Ramos (cell line): Measurements from ENCODE around the gene ZNF777.
"Not testable (repeated sequence)": the region's sequence is repeated elsewhere in the genome, so short reads cannot be mapped to it uniquely, and the experiment has no call there.

Source experiments
- in situ Hi-C: fragments of 300-500 bp; cut with MboI; formaldehyde crosslinking; loops from one replicate; pipeline ENCODE4 v1.14.3; 2022; ENCODE audit warnings: low sequenced_read_pairs; ENCODE audit not compliant: unreplicated experiment

The ZNF777 gene

GRCh38 chr7:149460493-149461277, at the start of gene ZNF777:
Gene ZNF777, minus strand, starts transcription at chr7:149461062. Its CDS starts 5,040 bp downstream, at chr7:149456022.
- in situ Hi-C loops, result no loop called here

GRCh38 chr7:149510248-149510647, 49.4 kb upstream of the ZNF777 start:
- in situ Hi-C loops, result no loop called here

- in situ Hi-C loops, result no loop called here
These were observed 48.9 kb upstream of the ZNF777 start for GRCh38 chr7:149509774-149510173.

- in situ Hi-C loops, result no loop called here
These were observed 44.7 kb upstream of the ZNF777 start for GRCh38 chr7:149505551-149505950.

- in situ Hi-C loops, result no loop called here
These were observed 40.8 kb upstream of the ZNF777 start for GRCh38 chr7:149501651-149502050.

GRCh38 chr7:149500910-149501309, 40.0 kb upstream of the ZNF777 start:
- in situ Hi-C loops, result no loop called here

GRCh38 chr7:149500201-149500600, 39.3 kb upstream of the ZNF777 start:
- in situ Hi-C loops, result no loop called here

- in situ Hi-C loops, result no loop called here
These were observed 37.9 kb upstream of the ZNF777 start for GRCh38 chr7:149498811-149499210.

- in situ Hi-C loops, result no loop called here
These were observed 36.8 kb upstream of the ZNF777 start, which contains the start of gene ZNF746 for GRCh38 chr7:149497467-149498261. Gene ZNF746, minus strand, starts transcription at chr7:149497809. Its CDS starts 273 bp downstream, at chr7:149497536.

- in situ Hi-C loops, result no loop called here
These were observed 36.0 kb upstream of the ZNF777 start for GRCh38 chr7:149496642-149497391.

GRCh38 chr7:149495785-149496641, 35.2 kb upstream of the ZNF777 start:
- in situ Hi-C loops, result no loop called here

- in situ Hi-C loops, result no loop called here
These were observed 34.0 kb upstream of the ZNF777 start for GRCh38 chr7:149494738-149495368.

GRCh38 chr7:149493975-149494374, 33.1 kb upstream of the ZNF777 start:
- in situ Hi-C loops, result not testable (repeated sequence)

GRCh38 chr7:149493366-149493765, 32.5 kb upstream of the ZNF777 start:
- in situ Hi-C loops, result no loop called here

GRCh38 chr7:149490083-149490760, 29.4 kb upstream of the ZNF777 start:
- in situ Hi-C loops, result no loop called here

- in situ Hi-C loops, result no loop called here
These were observed 28.6 kb upstream of the ZNF777 start for GRCh38 chr7:149489391-149490024.

GRCh38 chr7:149479568-149479967, 18.7 kb upstream of the ZNF777 start:
- in situ Hi-C loops, result no loop called here

- in situ Hi-C loops, result no loop called here
These were observed 17.9 kb upstream of the ZNF777 start for GRCh38 chr7:149478754-149479153.
